Mononuclear cell (primary cell): ENCODE results near the gene C11orf65. TPM values are rescaled to one million over a fixed set of nuclear protein-coding genes. Genes with fewer than 3 reads are reported as not detected.

Source experiments
- H3K27me3 ChIP-seq: 2 replicates; pipeline ENCODE4 v1.6.0; 2011; ENCODE audit warnings: low read length, control low read depth; ENCODE audit not compliant: insufficient read depth
- H3K4me1 ChIP-seq: 2 replicates; pipeline ENCODE4 v1.5.1; 2011; ENCODE audit warnings: mild to moderate bottlenecking, low read length, control low read depth; ENCODE audit not compliant: insufficient read depth
- H3K4me3 ChIP-seq: 2 replicates; pipeline ENCODE4 v1.5.1; 2011; ENCODE audit warnings: mild to moderate bottlenecking, low read length, moderate library complexity
- H3K9me3 ChIP-seq: 2 replicates; pipeline ENCODE4 v1.5.1; 2011; ENCODE audit warnings: low read depth, mild to moderate bottlenecking, control low read depth, low read length
- total RNA-seq: library from RNA; depleted of rRNA; stranded (reverse); fragments of >200 nt; gene quantifications from one replicate; pipeline ENCODE4 v1.2.3, GENCODE V29; 2012

The C11orf65 gene
- 0.31 TPM for total RNA-seq

GRCh38 chr11:108467091-108467823 is at the start of gene C11orf65:
TSS of gene C11orf65 (minus strand) at chr11:108467529. CDS start at chr11:108461559, 5,970 bp downstream.
- Histone ChIP-seq H3K4me3 (peak within 1 kb of the TSS; percentile 61), H3K9me3 (no peaks in the 10 kb centered on the region), H3K27me3 (no peaks in the 10 kb centered on the region), H3K4me1 (peaks cover 12% of the 10 kb centered on the region)

- Histone ChIP-seq H3K9me3 (no peaks in the 10 kb centered on the region), H3K4me1 (no peaks in the 10 kb centered on the region)
Observed at GRCh38 chr11:108516125-108516524, 48.8 kb upstream of the C11orf65 start.

GRCh38 chr11:108512708-108513107 is 45.4 kb upstream of the C11orf65 start:
- Histone ChIP-seq H3K4me3 (no peak overlapping the region), H3K9me3 (no peaks in the 10 kb centered on the region), H3K27me3 (no peaks in the 10 kb centered on the region), H3K4me1 (no peaks in the 10 kb centered on the region)

More at GRCh38 chr11:108516125-108516524, 48.8 kb upstream of the C11orf65 start:
- H3K4me3 ChIP-seq, result no peak overlapping the region
- no peaks in the 10 kb centered on the region for H3K27me3 ChIP-seq

GRCh38 chr11:108511851-108512474 is 44.6 kb upstream of the C11orf65 start:
- Histone ChIP-seq H3K9me3 (no peaks in the 10 kb centered on the region), H3K4me3 (no peak overlapping the region), H3K27me3 (no peaks in the 10 kb centered on the region), H3K4me1 (no peaks in the 10 kb centered on the region)

- no peak overlapping the region for H3K4me3 ChIP-seq
- no peaks in the 10 kb centered on the region for H3K4me1 ChIP-seq
- H3K27me3 ChIP-seq, result no peaks in the 10 kb centered on the region
- no peaks in the 10 kb centered on the region for H3K9me3 ChIP-seq
Observed at GRCh38 chr11:108508653-108509593, 41.6 kb upstream of the C11orf65 start.

GRCh38 chr11:108501396-108501795 is 34.1 kb upstream of the C11orf65 start:
- no peaks in the 10 kb centered on the region for H3K9me3 ChIP-seq
- no peaks in the 10 kb centered on the region for H3K27me3 ChIP-seq
- no peak overlapping the region for H3K4me3 ChIP-seq
- peaks cover 16% of the 10 kb centered on the region for H3K4me1 ChIP-seq

GRCh38 chr11:108500721-108501120 is 33.4 kb upstream of the C11orf65 start:
- no peaks in the 10 kb centered on the region for H3K27me3 ChIP-seq
- peaks cover 16% of the 10 kb centered on the region for H3K4me1 ChIP-seq
- no peak overlapping the region for H3K4me3 ChIP-seq
- no peaks in the 10 kb centered on the region for H3K9me3 ChIP-seq

- H3K27me3 ChIP-seq, result no peaks in the 10 kb centered on the region
- H3K4me3 ChIP-seq, result no peak overlapping the region
- peaks cover 16% of the 10 kb centered on the region for H3K4me1 ChIP-seq
- no peaks in the 10 kb centered on the region for H3K9me3 ChIP-seq
Observed at GRCh38 chr11:108500169-108500568, 32.8 kb upstream of the C11orf65 start.

GRCh38 chr11:108498816-108499408 is 31.6 kb upstream of the C11orf65 start:
- Histone ChIP-seq H3K4me1 (peaks cover 16% of the 10 kb centered on the region), H3K4me3 (peak overlapping the region; percentile 68), H3K9me3 (no peaks in the 10 kb centered on the region), H3K27me3 (no peaks in the 10 kb centered on the region)

GRCh38 chr11:108498046-108498815 is 30.9 kb upstream of the C11orf65 start, which contains the start of gene POGLUT3:
TSS of gene POGLUT3 (minus strand) at chr11:108498384. CDS start at chr11:108498366, 18 bp downstream.
- Histone ChIP-seq H3K4me1 (peaks cover 16% of the 10 kb centered on the region), H3K27me3 (no peaks in the 10 kb centered on the region), H3K9me3 (no peaks in the 10 kb centered on the region), H3K4me3 (peak within 1 kb of the TSS; percentile 68)

- H3K4me1 ChIP-seq, result peaks cover 16% of the 10 kb centered on the region
- no peaks in the 10 kb centered on the region for H3K27me3 ChIP-seq
- H3K4me3 ChIP-seq, result peak overlapping the region; percentile 68
- no peaks in the 10 kb centered on the region for H3K9me3 ChIP-seq
Observed at GRCh38 chr11:108497317-108498045, 30.2 kb upstream of the C11orf65 start.

GRCh38 chr11:108496643-108497256 is 29.4 kb upstream of the C11orf65 start:
- H3K4me3 ChIP-seq, result no peak overlapping the region
- H3K4me1 ChIP-seq, result peaks cover 16% of the 10 kb centered on the region
- no peaks in the 10 kb centered on the region for H3K27me3 ChIP-seq
- H3K9me3 ChIP-seq, result no peaks in the 10 kb centered on the region

GRCh38 chr11:108495326-108495725 is 28.0 kb upstream of the C11orf65 start:
- peaks cover 16% of the 10 kb centered on the region for H3K4me1 ChIP-seq
- no peaks in the 10 kb centered on the region for H3K9me3 ChIP-seq
- no peaks in the 10 kb centered on the region for H3K27me3 ChIP-seq
- H3K4me3 ChIP-seq, result no peak overlapping the region
